HepG2 (cell line): ENCODE measurements around the gene GJC1. TPM values are rescaled to one million over a fixed set of nuclear protein-coding genes. Genes with fewer than 3 reads are reported as not detected.

Source experiments
- ARHGAP35 ChIP-seq: sonication (generic); formaldehyde crosslinking; IDR thresholded peaks from 2 replicates; pipeline ENCODE4 v1.9.0; 2022; ENCODE audit warnings: mild to moderate bottlenecking, inconsistent platforms, moderate library complexity, missing genetic modification reagents, borderline replicate concordance
- FOXO4 ChIP-seq: sonication (generic); formaldehyde crosslinking; conservative IDR thresholded peaks from 2 replicates; pipeline ENCODE4 v1.8.1; 2023; ENCODE audit warnings: missing genetic modification reagents
- MIER2 ChIP-seq: IDR thresholded peaks from 2 replicates; pipeline ENCODE4 v1.6.1; 2016; ENCODE audit warnings: missing biosample characterization, missing genetic modification reagents
- NKX3-1 ChIP-seq: sonication (generic); formaldehyde crosslinking; IDR thresholded peaks from 2 replicates; pipeline ENCODE4 v1.5.0; 2020; ENCODE audit warnings: missing genetic modification reagents
- SAP130 ChIP-seq: IDR thresholded peaks from 2 replicates; pipeline ENCODE4 v1.6.1; 2016; ENCODE audit warnings: low read depth
- SIX4 ChIP-seq: sonication (generic); formaldehyde crosslinking; IDR thresholded peaks from 2 replicates; pipeline ENCODE4 v1.4.0; 2020; ENCODE audit warnings: missing genetic modification reagents
- SMC3 ChIP-seq: IDR thresholded peaks from 2 replicates; pipeline ENCODE4 v1.6.1; 2011; ENCODE audit warnings: low read length, improper control_type of control experiment
- SMYD3 ChIP-seq: sonication (generic); formaldehyde crosslinking; IDR thresholded peaks from 2 replicates; pipeline ENCODE4 v1.8.1; 2023; ENCODE audit warnings: mild to moderate bottlenecking, missing genetic modification reagents
- SRF ChIP-seq: IDR thresholded peaks from 2 replicates; pipeline ENCODE4 v1.6.1; 2011; ENCODE audit warnings: mild to moderate bottlenecking, low read depth, low read length, moderate library complexity
- STAG1 ChIP-seq: sonication (generic); formaldehyde crosslinking; IDR thresholded peaks from 2 replicates; pipeline ENCODE4 v1.4.0; 2020; ENCODE audit warnings: missing genetic modification reagents
- YY1 ChIP-seq: IDR thresholded peaks from 2 replicates; pipeline ENCODE4 v1.6.1; 2011; ENCODE audit warnings: low read length, low read depth, moderate library complexity, mild to moderate bottlenecking; ENCODE audit not compliant: insufficient read depth, insufficient replicate concordance
- ZBTB21 ChIP-seq: sonication (generic); formaldehyde crosslinking; IDR thresholded peaks from 2 replicates; pipeline ENCODE4 v1.4.0; 2020; ENCODE audit warnings: missing genetic modification reagents
- ZFY ChIP-seq: sonication (generic); formaldehyde crosslinking; IDR thresholded peaks from 2 replicates; pipeline ENCODE4 v1.4.0; 2020; ENCODE audit warnings: missing genetic modification reagents
- ZNF431 ChIP-seq: sonication (generic); formaldehyde crosslinking; IDR thresholded peaks from 2 replicates; pipeline ENCODE4 v1.9.0; 2022; ENCODE audit warnings: missing genetic modification reagents, low read depth, mild to moderate bottlenecking, borderline replicate concordance
- ZNF44 ChIP-seq: sonication (generic); formaldehyde crosslinking; IDR thresholded peaks from 2 replicates; pipeline ENCODE4 v1.5.1; 2020; ENCODE audit warnings: mild to moderate bottlenecking, missing genetic modification reagents
- ZNF569 ChIP-seq: sonication (generic); formaldehyde crosslinking; IDR thresholded peaks from 2 replicates; pipeline ENCODE4 v1.5.0; 2020; ENCODE audit warnings: mild to moderate bottlenecking, missing genetic modification reagents, moderate library complexity, borderline replicate concordance
- ZNF619 ChIP-seq: sonication (generic); formaldehyde crosslinking; IDR thresholded peaks from 2 replicates; pipeline ENCODE4 v1.4.0; 2020; ENCODE audit warnings: mild to moderate bottlenecking, missing genetic modification reagents
- ZNF772 ChIP-seq: sonication (generic); formaldehyde crosslinking; IDR thresholded peaks from 2 replicates; pipeline ENCODE4 v1.5.0; 2020; ENCODE audit warnings: mild to moderate bottlenecking, missing genetic modification reagents
- ZNF777 ChIP-seq: sonication (generic); formaldehyde crosslinking; IDR thresholded peaks from 2 replicates; pipeline ENCODE4 v1.4.0; 2020; ENCODE audit warnings: missing genetic modification reagents
- ZNF878 ChIP-seq: sonication (generic); formaldehyde crosslinking; IDR thresholded peaks from 2 replicates; pipeline ENCODE4 v1.8.1; 2023; ENCODE audit warnings: mild to moderate bottlenecking, missing genetic modification reagents, moderate library complexity
- ZSCAN5A ChIP-seq: sonication (generic); formaldehyde crosslinking; IDR thresholded peaks from 2 replicates; pipeline ENCODE4 v1.8.0; 2022; ENCODE audit warnings: mild to moderate bottlenecking, missing genetic modification reagents, borderline replicate concordance
- polyA plus RNA-seq, 8 experiments: library from polyadenylated mRNA; depleted of rRNA in 3 of 8; stranded (reverse) in 7 of 8; unstranded in 1 of 8; fragments of >200 nt; fragmentation: Illumina TruSeq in 4 of 8; extraction: Trizol in 4 of 8; gene quantifications; 2 replicates each; pipeline versions ENCODE4 v1.2.1 to v1.2.3, GENCODE V29; 2011 to 2016; ENCODE audit warnings: low read depth in 4 of 8, missing spikeins in 1 of 8, mixed read lengths in 1 of 8; ENCODE audit not compliant: insufficient read depth in 1 of 8
- total RNA-seq, 5 experiments: library from RNA; depleted of rRNA; stranded (reverse); fragments of >200 nt; fragmentation: Illumina TruSeq; extraction: Trizol; gene quantifications; 2 replicates each; pipeline ENCODE4 v1.2.3, GENCODE V29; 2016; ENCODE audit warnings: low read depth in 1 of 5
- TF ChIP-seq, protein P1 (sequence below): sonication (generic); formaldehyde crosslinking; IDR thresholded peaks from 2 replicates; pipeline ENCODE4 v1.4.0; 2020; ENCODE audit warnings: missing genetic modification reagents, mild to moderate bottlenecking, borderline replicate concordance
- TF ChIP-seq, protein P2 (sequence below), 2 experiments: sonication (generic) in 1 of 2; formaldehyde crosslinking in 1 of 2; IDR thresholded peaks; 2 replicates each; pipeline versions ENCODE4 v1.4.0 to v1.6.1; 2018 to 2020; ENCODE audit warnings: missing genetic modification reagents in 2 of 2, borderline replicate concordance in 1 of 2, low read depth in 1 of 2, mild to moderate bottlenecking in 1 of 2, missing biosample characterization in 1 of 2

Gene GJC1
- total and polyA plus RNA-seq, 2 of the 13 experiments (the other 11 are each of a cell fraction or from before 2014, with no cell fraction given): 1.7 TPM

- TF ChIP-seq ZNF878 (no peak), SMC3 (peak; percentile 70), SMYD3 (CRISPR knock-in tag) (no peak), SRF (no peak), FOXO4 (CRISPR knock-in tag) (no peak), ZNF431 (CRISPR knock-in tag) (no peak), SIX4 (CRISPR knock-in tag) (no peak), SAP130 (0 out of 2 replicates have a peak, but pooled peaks have one; percentile 15), STAG1 (CRISPR knock-in tag) (peak; percentile 42), YY1 (no peak), MIER2 (CRISPR knock-in tag) (no peak), ZNF569 (CRISPR knock-in tag) (no peak), ZSCAN5A (no peak), ZNF777 (CRISPR knock-in tag) (no peak), NKX3-1 (CRISPR knock-in tag) (no peak), ZFY (no peak), ZNF44 (CRISPR knock-in tag) (no peak), ARHGAP35 (no peak), ZBTB21 (CRISPR knock-in tag) (no peak), ZNF772 (CRISPR knock-in tag) (no peak), ZNF619 (CRISPR knock-in tag) (no peak)
- TF ChIP-seq, protein P1, sequence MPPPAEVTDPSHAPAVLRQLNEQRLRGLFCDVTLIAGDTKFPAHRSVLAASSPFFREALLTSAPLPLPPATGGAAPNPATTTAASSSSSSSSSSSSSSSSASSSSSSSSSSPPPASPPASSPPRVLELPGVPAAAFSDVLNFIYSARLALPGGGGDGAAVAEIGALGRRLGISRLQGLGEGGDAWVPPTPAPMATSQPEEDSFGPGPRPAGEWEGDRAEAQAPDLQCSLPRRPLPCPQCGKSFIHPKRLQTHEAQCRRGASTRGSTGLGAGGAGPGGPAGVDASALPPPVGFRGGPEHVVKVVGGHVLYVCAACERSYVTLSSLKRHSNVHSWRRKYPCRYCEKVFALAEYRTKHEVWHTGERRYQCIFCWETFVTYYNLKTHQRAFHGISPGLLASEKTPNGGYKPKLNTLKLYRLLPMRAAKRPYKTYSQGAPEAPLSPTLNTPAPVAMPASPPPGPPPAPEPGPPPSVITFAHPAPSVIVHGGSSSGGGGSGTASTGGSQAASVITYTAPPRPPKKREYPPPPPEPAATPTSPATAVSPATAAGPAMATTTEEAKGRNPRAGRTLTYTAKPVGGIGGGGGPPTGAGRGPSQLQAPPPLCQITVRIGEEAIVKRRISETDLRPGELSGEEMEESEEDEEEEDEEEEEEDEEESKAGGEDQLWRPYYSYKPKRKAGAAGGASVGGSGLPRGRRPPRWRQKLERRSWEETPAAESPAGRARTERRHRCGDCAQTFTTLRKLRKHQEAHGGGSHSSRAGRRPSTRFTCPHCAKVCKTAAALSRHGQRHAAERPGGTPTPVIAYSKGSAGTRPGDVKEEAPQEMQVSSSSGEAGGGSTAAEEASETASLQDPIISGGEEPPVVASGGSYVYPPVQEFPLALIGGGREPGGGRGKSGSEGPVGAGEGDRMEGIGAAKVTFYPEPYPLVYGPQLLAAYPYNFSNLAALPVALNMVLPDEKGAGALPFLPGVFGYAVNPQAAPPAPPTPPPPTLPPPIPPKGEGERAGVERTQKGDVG (CRISPR knock-in tag): no peak
- TF ChIP-seq, protein P2, sequence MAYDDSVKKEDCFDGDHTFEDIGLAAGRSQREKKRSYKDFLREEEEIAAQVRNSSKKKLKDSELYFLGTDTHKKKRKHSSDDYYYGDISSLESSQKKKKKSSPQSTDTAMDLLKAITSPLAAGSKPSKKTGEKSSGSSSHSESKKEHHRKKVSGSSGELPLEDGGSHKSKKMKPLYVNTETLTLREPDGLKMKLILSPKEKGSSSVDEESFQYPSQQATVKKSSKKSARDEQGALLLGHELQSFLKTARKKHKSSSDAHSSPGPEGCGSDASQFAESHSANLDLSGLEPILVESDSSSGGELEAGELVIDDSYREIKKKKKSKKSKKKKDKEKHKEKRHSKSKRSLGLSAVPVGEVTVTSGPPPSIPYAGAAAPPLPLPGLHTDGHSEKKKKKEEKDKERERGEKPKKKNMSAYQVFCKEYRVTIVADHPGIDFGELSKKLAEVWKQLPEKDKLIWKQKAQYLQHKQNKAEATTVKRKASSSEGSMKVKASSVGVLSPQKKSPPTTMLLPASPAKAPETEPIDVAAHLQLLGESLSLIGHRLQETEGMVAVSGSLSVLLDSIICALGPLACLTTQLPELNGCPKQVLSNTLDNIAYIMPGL (CRISPR knock-in tag; IDR thresholded peaks at IDR 0.05; ENCODE audit: borderline replicate concordance in 1 of 2, low read depth in 1 of 2): 0 out of 4 replicates have a peak, but pooled peaks of 1 of the 2 experiments have one; percentile 39
Measured at GRCh38 chr17:44878627-44879221, 48.6 kb upstream of the GJC1 start (continued).
